Measurements from ENCODE around the gene ZNF219. TPM values are rescaled to one million over a fixed set of nuclear protein-coding genes. Genes with fewer than 3 reads are reported as not detected.

Gene ZNF219
- total and polyA plus RNA-seq, 2 of the 13 experiments (the other 11 are each of a cell fraction or from before 2014, with no cell fraction given) = 34.5 to 36.6 TPM

DNA sequence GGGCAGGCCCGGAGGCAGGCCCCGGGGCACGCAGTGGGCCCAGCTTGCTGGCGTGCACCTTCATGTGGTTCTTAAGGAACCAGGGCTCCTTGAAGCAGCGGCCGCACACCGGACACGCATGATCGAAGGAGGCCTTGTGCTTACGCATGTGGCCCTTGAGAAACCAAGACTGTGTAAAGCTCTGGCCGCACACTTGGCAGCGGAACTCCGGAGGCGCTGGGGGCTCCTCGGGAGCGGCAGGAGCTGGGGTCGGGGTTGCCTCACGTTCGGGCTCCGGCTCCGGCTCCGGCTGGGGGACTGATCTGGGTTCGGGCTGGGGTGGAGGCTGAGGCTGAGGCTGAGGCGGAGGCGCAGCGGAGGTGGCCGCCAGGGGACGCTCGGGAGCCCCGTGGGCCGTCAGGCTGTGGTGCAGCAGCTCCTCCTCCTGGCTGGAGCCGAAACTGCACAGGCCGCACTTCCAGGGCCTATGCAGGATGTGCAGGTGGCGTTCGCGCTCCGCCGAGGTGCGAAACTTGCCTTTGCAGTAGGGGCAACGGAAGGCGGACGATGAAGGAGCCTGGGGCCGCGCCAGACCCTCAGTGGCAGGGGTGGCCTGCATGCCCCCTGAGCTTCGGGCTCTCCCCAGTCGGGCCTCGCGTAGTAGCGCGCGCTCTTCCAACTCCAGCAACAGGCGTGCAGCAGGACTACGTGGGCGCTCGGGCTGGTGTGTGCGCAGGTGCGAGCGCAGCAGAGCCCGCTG lies 6.0 kb downstream of the ZNF219 start (continued):
- TF ChIP-seq ZMAT5 (CRISPR knock-in tag; IDR thresholded peaks at IDR 0.05; ENCODE audit: borderline replicate concordance, low read depth) = no peak
- TF ChIP-seq ZNF782 (CRISPR knock-in tag; IDR thresholded peaks at IDR 0.05; ENCODE audit: borderline replicate concordance) = peak; percentile 85
- TF ChIP-seq SOX6 (IDR thresholded peaks at IDR 0.05) = no peak
- TF ChIP-seq SOX6 (CRISPR knock-in tag; IDR thresholded peaks at IDR 0.05) = peak; percentile 72; the same call in 1 of the 2 replicates
- TF ChIP-seq ZNF841 (CRISPR knock-in tag; IDR thresholded peaks at IDR 0.05; ENCODE audit: borderline replicate concordance) = no peak
- peak; percentile 84 for TF ChIP-seq PATZ1 (CRISPR knock-in tag; IDR thresholded peaks at IDR 0.05)
- TF ChIP-seq EED (CRISPR knock-in tag; IDR thresholded peaks at IDR 0.05) = peak; percentile 96
- TF ChIP-seq, protein P1, sequence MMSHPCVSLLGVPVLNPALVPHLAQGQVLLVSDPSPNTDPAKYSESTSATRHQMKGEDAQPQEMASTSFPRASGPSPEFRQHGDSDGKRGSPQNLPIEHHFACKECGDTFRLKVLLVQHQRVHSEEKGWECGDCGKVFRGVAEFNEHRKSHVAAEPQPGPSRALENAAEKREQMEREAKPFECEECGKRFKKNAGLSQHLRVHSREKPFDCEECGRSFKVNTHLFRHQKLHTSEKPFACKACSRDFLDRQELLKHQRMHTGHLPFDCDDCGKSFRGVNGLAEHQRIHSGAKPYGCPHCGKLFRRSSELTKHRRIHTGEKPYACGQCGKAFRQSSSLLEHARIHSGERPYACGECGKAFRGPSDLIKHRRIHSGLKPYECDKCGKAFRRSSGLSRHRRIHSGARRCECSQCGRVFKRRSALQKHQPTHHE (CRISPR knock-in tag; IDR thresholded peaks at IDR 0.05; ENCODE audit: borderline replicate concordance) = no peak
- TF ChIP-seq NR1H2 (CRISPR knock-in tag; IDR thresholded peaks at IDR 0.05; ENCODE audit: borderline replicate concordance, low read depth) = no peak
- TF ChIP-seq, protein P2, sequence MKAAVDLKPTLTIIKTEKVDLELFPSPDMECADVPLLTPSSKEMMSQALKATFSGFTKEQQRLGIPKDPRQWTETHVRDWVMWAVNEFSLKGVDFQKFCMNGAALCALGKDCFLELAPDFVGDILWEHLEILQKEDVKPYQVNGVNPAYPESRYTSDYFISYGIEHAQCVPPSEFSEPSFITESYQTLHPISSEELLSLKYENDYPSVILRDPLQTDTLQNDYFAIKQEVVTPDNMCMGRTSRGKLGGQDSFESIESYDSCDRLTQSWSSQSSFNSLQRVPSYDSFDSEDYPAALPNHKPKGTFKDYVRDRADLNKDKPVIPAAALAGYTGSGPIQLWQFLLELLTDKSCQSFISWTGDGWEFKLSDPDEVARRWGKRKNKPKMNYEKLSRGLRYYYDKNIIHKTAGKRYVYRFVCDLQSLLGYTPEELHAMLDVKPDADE (CRISPR knock-in tag; IDR thresholded peaks at IDR 0.05) = peak; percentile 81; the same call in 1 of the 2 replicates
- no peak for TF ChIP-seq SRSF9 (IDR thresholded peaks at IDR 0.05; ENCODE audit: borderline replicate concordance, insufficient read depth, low read depth, low read length, poor library complexity, severe bottlenecking)
- no peak for TF ChIP-seq ZNF549 (CRISPR knock-in tag; IDR thresholded peaks at IDR 0.05)
- TF ChIP-seq, protein P3, sequence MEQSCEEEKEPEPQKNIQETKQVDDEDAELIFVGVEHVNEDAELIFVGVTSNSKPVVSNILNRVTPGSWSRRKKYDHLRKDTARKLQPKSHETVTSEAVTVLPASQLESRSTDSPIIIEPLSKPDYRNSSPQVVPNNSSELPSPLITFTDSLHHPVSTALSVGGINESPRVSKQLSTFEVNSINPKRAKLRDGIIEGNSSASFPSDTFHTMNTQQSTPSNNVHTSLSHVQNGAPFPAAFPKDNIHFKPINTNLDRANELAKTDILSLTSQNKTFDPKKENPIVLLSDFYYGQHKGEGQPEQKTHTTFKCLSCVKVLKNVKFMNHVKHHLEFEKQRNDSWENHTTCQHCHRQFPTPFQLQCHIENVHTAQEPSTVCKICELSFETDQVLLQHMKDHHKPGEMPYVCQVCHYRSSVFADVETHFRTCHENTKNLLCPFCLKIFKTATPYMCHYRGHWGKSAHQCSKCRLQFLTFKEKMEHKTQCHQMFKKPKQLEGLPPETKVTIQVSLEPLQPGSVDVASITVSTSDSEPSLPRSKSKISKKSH (CRISPR knock-in tag; IDR thresholded peaks at IDR 0.05; ENCODE audit: borderline replicate concordance) = peak; percentile 83
- TF ChIP-seq ZFX (CRISPR knock-in tag; IDR thresholded peaks at IDR 0.05; ENCODE audit: low read depth) = peak; percentile 95
- no peak for TF ChIP-seq TRIM24 (CRISPR knock-in tag; IDR thresholded peaks at IDR 0.05)
- TF ChIP-seq ZSCAN9 (CRISPR knock-in tag; IDR thresholded peaks at IDR 0.05; ENCODE audit: borderline replicate concordance) = peak; percentile 91; the same call in 1 of the 2 replicates

Data from HepG2 (cell line).